LoVo (cell line): ENCODE measurements around the gene OR13C2.
"Not testable (repeated sequence)": the region's sequence is repeated elsewhere in the genome, so short reads cannot be mapped to it uniquely, and the experiment has no call there.

Source experiments
- DNase-seq: peaks from one replicate; pipeline ENCODE4 v3.0.0-alpha.2; 2016; ENCODE audit warnings: low spot score

OR13C2 gene, protein sequence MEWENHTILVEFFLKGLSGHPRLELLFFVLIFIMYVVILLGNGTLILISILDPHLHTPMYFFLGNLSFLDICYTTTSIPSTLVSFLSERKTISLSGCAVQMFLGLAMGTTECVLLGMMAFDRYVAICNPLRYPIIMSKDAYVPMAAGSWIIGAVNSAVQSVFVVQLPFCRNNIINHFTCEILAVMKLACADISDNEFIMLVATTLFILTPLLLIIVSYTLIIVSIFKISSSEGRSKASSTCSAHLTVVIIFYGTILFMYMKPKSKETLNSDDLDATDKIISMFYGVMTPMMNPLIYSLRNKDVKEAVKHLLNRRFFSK

DNA sequence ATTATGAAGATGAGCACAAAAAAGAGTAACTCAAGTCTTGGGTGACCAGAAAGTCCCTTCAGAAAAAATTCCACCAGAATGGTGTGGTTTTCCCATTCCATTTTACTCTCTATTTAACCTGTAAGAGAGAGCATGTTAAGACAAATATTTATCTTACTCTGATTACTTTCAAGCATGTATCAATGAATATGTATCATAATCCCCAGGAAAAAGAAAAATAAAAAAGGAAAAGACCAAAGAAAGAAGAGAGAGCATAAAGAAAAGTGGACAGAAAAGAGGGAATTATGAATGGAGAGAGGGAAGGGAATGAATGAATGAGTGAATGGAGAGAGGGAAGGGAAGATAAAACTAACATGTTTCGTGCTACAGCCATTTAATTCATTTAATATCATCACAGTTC is at the start of gene OR13C2:
TSS of gene OR13C2 (minus strand) at position 101 of the 400 bp plus-strand sequence. CDS start at position 101, 0 bp downstream.
- not testable (repeated sequence) for DNase-seq

DNA sequence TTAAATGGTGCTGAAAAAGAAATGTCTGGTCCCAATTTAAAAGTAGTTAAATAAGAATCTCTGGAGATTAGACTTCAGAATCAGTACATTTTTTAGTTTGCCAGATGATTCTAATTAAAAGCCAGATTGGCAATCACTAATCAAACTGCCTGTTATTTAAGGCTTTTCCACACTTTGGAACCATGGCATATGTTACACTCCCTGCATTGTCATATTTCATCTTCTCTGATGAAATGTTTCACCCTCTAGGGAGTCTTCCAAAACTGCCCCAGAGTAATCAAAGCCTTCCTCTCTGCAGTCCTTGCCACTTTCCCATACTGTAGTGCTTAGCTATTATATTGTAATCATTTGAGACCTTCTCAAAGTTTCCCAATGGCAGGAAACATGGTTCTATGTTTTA is 30.0 kb upstream of the OR13C2 start:
- DNase-seq = no peak

DNA sequence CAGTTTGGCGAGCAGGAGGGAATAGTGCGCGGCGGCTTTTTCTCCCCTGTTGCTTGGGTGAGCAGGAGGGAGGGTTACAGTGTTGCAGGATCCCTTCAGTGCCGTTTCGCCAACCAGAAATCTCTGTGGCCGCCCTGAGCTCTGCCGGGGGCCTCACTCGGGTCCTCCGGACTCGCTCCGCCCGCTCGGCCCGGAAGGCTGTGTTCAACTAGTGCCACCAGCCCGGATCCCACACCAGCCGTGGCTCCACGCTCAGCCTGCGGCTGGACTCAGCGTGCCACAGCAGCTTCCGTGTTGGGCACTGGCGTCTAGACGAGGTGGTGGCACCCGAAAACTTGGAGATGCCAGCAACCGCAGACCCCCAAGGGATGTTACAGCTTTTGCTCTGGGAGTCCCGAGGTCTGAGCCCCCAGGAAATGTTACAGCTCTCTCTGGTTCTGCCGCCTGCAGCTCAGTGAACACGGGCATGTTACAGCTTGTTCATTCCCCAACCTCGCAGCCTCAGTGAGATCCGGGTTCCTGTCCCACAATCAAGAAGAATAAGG is 28.6 kb upstream of the OR13C2 start:
- no peak for DNase-seq

DNA sequence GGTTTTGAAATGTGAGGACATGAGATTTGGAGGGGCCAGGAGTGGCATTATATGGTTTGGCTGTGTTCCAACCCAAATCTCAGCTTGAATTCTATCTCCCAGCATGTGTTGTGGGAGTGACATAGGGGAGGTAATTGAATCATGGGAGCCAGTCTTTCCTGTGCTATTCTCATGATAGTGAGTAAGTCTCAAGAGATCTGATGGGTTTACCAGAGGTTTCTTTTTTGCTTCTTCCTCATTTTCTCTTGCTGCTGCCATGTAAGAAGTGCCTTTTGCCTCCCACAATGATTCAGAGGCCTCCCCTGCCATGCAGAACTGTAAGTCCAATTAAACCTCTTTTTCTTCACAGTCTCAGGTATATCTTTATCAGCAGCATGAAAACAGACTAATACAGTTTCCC is 20.5 kb upstream of the OR13C2 start:
- DNase-seq = not testable (repeated sequence)

DNA sequence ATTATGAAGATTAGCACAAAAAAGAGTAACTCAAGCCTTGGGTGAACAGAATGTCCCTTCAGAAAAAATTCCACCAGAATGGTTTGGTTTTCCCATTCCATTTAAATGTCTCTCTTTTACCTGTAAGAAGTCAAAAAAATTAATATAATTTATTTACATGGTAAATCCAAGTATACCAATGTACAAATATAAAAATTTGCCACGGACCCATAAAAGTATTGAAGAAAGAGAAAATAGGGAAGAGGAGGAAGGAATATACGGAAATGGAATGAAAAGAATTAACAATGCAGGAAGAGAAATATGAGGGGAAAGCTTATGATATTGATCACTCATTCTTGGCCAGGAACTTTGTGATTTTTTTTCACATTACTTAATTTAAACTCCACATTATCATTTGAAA is 12.7 kb upstream of the OR13C2 start, which contains the start of gene OR13C9:
TSS of gene OR13C9 (minus strand) at position 101 of the 400 bp plus-strand sequence. CDS start at position 101, 0 bp downstream.
- no peak for DNase-seq

DNA sequence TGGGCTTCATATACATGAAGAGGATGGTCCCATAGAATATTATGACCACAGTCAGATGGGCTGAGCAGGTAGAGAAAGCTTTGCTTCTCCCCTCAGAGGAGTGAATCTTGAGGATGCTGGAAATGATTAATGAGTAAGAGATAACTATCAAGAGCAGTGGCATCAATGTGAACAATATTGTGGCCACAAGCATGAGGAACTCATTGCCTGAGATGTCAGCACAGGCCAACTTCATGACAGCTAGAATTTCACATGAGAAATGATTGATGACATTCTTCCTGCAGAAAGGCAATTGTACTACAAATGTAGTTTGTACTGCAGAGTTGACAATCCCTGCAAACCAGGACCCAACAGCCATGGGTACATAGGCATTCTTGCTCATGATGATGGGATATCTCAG is 12.0 kb upstream of the OR13C2 start:
- no peak for DNase-seq

DNA sequence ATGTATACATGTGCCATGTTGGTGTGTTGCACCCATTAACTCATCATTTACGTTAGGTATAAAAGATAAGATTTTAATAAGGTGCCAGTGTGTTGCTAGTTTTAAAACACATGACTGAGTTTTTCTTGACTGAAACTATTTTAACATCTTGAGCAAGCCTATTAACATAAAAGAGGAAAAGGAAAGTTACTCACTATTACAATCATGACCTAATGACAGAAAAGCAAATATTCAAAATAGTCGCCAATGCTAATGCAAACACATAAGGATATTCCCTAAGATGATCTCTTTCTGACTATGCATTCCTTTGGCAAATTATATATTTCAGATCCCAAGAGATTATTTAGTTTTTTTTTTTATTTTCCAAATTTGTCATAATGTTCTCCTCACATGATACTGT is 5.8 kb upstream of the OR13C2 start:
- DNase-seq = no peak

DNA sequence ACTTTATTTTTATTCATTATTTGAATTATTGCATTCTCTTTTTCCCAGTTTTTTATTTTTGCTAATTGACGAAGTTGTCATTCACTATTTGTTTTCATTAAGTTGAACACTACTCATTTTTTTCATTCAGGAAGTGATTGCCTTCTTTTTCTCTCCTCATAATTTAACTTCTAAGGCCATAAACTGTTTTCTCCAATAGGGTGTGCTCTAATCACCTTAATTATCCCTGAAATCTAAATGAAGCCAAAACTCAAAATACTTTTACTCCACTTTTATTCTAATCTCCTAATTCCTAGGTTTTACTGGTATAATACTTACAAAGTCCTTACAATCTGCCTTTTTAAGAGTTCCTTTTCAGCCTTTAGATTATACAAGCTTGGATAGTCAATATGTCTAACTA is 2.9 kb upstream of the OR13C2 start:
- DNase-seq = no peak

DNA sequence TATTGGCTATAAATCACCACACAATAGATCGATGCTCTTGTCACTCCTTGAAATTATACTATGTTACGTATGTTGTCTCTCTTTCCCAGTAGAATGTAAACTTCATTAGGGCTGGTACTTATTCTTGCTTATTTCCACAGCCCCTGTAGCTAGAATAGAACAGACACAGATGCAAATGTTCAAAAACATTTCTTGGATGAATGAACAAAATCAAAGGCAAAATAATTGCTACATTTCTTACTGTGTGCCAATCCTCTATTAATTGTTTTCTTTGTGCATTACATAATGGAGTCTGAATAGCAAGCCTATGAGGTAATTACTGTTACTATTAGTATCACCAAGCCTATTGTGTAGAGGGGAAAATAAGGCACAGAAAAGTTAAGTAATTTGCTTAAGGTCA is 725 bp upstream of the OR13C2 start:
- no peak for DNase-seq

DNA sequence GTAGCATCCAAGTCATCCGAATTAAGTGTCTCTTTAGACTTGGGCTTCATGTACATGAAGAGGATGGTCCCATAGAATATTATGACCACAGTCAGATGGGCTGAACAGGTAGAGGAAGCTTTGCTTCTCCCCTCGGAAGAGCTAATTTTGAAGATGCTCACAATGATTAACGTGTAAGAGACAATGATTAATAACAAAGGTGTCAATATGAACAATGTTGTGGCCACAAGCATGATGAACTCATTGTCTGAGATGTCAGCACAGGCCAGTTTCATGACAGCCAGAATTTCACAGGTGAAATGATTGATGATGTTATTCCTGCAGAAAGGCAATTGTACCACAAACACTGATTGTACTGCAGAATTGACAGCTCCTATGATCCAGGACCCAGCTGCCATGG is 626 bp downstream of the OR13C2 start:
- no peak for DNase-seq

DNA sequence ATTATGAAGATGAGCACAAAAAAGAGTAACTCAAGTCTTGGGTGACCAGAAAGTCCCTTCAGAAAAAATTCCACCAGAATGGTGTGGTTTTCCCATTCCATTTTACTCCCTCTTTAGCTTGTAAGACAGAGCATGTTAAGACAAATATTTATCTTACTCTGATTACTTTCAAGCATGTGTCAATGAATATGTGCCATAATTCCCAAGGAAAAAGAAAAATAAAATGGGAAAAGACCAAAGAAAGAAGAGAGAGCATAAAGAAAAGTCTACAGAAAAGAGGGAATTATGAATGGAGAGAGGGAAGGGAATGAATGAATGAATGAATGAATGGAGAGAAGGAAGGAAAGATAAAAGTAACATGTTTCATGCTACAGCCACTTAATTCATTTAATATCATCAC is 6.1 kb downstream of the OR13C2 start, which contains the start of gene OR13C5:
TSS of gene OR13C5 (minus strand) at position 101 of the 400 bp plus-strand sequence. CDS start at position 101, 0 bp downstream.
- not testable (repeated sequence) for DNase-seq

DNA sequence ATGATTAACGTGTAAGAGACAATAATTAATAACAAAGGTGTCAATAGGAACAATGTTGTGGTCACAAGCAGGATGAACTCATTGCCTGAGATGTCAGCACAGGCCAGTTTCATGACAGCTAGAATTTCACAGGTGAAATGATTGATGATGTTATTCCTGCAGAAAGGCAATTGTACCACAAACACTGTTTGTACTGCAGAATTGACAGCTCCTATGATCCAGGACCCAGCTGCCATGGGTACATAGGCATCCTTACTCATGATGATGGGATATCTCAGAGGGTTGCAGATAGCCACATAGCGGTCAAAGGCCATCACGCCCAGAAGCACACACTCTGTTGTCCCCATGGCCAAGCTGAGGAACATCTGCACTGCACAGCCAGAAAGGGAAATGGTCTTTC is 6.7 kb downstream of the OR13C2 start:
- DNase-seq = not testable (repeated sequence)

DNA sequence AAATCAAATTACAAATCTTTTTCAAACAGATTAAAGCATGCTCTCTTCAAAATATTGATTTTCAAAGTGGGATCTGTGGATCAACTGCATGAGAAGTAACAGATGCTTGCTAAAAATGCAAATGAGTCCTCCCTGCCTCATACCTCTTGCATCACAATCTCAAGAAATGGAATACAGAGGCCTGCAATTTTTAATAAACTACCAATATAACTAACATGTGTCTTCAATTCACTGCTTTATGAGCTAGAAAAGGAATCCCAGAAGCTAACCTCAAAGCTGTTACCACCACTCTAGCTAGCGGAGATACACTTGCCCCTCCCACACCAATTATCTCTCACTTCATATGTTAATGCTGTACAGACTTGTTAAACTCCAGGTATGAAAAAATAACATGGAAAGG is 15.8 kb downstream of the OR13C2 start:
- no peak for DNase-seq

DNA sequence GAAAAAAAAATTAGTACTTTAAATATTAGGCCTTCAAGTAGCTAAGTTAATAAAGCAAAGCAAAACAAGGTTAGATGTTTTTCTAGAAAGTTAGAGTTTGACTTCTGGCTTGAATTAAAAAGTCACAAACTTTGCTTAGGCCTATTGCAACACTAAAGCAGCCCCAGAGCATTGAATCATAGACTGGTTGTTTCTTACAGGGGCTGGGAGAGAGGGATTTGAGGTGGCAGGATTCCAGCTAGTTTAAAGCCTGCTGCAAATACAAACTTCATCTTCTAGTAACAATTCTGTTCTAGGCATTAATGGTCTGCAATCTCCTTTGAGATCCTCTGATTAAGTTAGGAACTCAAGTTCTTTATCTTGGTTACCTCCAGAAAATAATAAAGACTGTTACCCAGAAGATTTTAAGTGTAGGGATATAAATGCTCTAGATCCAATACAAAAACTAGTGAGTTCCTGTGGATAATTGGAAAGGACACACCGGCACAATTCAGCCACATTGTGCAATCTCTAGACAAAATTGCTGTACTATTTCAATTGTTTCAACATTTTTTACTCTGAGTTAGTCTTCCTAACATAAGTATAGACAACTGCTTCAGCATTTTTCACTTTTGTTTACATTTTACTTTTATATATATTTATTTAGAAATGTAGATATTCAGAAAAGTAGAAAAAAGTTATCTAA is 18.8 kb downstream of the OR13C2 start:
- no peak for DNase-seq

DNA sequence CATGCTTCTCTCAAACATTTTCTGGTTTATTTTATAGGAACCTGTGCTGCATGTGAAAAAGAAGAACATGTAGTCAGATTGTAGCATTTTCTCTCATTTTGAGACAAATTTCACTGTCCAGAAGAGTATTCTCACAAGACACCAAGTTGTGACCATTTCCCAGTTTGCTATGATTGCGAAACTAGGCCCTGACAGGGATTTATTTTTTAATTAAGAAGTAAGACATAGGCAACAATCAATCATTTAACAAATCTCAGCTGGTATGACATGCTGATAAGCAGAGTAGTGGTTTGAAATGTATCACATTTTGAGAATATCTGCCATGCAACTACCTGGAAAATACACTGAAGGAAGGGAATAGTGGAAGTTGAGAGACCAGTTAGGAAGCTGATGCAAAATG is 24.9 kb downstream of the OR13C2 start:
- DNase-seq = no peak

DNA sequence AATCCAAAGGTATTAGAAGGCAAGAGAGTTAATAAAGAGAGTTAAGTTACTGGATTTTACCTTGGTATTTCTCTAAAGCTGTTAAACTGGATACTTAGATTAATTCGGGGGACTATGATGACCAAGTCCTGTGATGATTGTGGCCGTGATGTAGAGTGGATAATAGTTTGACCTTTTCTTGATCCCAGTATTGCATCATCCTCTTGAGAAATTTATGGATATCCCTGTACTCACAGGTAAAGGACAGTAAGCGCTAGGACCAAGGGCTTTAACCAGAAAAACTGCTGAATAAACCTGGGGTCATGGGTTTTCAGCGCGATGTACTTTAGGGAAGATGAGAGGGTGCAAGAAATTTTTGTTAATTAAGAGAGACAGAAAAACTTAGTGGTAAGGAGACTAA is 28.2 kb downstream of the OR13C2 start:
- no peak for DNase-seq

DNA sequence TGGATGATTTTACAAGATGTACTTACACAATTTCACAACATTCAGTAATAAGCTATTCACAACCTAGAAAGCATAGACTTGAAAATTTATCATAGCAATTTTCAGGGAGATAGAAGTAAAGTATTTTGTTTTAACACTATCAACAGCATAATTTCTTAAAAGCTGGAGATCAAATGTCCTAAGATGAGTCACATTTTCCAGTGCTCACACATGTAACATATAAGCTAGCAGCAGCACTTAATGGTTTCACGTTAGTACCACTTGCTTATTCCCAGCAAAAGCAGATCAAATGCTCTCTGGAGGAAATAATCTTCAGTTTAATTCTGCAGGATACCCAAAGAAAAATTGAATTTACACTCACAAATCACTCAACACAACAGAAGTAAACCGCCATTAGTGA is 30.0 kb downstream of the OR13C2 start:
- DNase-seq = no peak

DNA sequence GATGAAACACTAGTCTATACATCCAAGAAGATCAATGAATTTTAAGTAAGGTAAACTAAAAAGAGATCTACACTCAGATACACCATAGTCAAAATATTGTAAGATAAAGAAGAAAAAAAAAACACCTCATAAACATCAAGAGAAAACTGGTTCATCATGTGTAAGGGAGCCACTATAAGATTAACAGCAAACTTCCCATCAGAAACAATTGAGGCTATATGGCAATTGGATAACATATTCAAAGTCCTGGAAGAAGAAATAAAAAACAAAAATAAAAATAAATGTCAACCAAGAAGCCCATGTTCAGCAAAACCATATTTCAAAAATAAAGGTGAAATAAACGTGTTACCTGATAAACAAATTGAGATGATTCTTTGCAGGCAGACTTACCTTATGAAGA is 32.8 kb downstream of the OR13C2 start:
- DNase-seq = no peak

DNA sequence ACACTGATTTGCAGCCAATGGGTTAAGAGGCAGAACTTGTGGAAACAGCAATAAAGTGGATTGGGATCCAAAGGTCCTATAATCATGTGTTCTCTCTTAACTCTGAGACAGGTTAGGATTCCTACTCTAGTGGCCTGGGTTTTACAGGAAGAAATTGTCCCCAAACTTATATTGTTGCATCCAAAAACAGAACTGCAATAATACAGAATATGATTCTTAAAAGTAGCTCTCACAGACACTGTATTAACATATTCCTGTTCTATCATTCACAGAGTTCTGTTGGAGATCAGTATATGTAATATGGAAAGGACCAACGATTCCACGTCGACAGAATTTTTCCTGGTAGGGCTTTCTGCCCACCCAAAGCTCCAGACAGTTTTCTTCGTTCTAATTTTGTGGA is 36.6 kb downstream of the OR13C2 start, which contains the start of gene OR13C8:
TSS of gene OR13C8 (plus strand) at position 301 of the 400 bp plus-strand sequence. CDS start at position 301, 0 bp downstream.
- no peak for DNase-seq

DNA sequence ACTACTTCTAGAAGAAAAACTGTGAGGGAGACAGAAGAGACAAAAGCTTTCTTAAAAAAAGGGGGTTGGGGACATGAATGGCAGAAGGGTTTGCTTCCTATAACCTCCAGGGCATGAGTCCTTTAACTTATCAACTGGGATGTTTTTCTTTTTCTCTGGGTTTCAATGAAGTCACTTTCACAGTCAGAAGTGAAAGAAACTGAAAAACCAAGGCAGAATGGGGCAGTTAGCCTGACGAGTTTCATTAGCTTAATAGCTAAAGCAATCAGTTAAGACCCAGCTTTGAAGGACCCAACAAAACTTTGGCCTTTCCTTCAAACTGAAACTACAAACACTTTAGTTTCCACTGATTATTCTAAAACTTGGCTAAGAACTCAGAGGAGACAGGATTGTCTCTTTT is 41.1 kb downstream of the OR13C2 start:
- DNase-seq = no peak

DNA sequence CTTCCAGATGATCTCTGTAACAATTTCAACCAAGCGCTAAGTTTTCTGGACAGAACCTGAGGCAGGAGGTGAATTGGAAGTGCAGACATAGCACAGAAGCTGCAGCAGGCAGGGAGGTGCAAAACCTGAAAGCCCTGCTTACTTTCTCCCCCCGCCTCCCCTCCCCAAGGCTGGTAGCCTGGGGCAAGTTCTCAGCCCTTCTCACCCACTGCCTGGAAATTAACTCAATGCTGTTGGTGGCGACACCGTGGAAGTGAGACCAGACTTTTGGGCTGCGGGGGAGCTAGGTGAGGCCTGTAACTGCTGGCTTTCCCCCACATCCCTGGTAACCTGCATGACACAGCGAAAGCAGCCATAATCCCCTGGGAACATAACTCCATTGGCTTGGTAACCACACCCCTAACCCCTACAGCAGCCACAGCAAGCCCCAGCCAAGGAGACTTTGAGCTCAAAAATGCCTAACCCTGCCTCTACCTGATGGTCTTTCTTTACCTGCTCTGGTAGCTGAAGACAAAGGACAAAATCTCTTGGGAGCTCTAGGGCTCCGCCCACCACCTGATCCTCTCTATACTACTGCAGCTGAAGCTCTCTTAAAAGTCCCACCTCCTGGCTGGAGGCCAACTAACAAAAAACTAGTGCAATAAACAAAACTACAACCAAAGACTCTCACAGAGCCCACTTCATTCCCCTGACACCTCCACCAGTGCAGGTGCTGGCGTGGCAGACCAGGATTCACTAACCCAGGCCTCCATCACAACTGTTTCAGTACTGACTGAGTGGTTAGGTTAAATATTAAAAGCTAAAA is 48.4 kb downstream of the OR13C2 start:
- DNase-seq = no peak

DNA sequence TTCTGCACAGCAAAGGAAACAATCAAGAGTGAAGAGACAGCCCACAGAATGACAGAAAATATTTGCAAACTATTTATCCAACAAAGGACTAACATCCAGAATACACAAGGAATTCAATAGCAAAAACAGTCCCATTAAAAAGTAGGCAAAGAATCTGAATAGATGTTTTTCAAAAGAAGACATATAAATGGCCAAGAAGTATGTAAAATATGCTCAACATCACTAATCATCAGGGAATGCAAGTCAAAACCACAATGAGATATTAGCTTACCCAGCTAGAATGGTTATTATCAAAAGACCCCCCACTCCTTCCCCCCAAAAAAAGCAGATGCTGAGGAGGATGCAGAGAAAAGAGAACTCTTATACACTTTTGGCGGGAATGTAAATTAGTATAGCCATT is 49.9 kb downstream of the OR13C2 start:
- DNase-seq = no peak
